ENCODE results near the gene ZNF28. TPM values are rescaled to one million over a fixed set of nuclear protein-coding genes. Genes with fewer than 3 reads are reported as not detected.

ZNF28 gene
- total and polyA plus RNA-seq, 10 of the 15 experiments (the other 5 are each of a cell fraction or from before 2014, with no cell fraction given) = 5.9 to 31.1 (median 15.3) TPM

GRCh38 chr19:52789440-52789839 is 32.0 kb downstream of the ZNF28 start:
- ATAC-seq (no peak), FAIRE-seq (no peak), DNase-seq (ENCODE audit: low read depth, low spot score) (no peak)
- in situ Hi-C loops (cut with MboI) = no loop called here
- H2AFZ ChIP-seq (ENCODE audit: control insufficient read depth, low read depth, low read length) = no peak overlapping the region
- H3K27me3 ChIP-seq (replicated peaks in 1 of 2; ENCODE audit: control insufficient read depth in 2 of 2, insufficient read depth in 2 of 2, low read length in 1 of 2) = no peaks in the 10 kb centered on the region
- BruUV-seq (replicated peaks) = no TSS peak
- POLR2A ChIA-PET = no interaction called here
- H3K4me2 ChIP-seq (ENCODE audit: control insufficient read depth, insufficient read depth) = no peak overlapping the region
- H3K36me3 ChIP-seq (ENCODE audit: control insufficient read depth in 2 of 2, insufficient read depth in 2 of 2, low read length in 1 of 2) = no peaks in the 10 kb centered on the region
- H3K9ac ChIP-seq (ENCODE audit: control insufficient read depth, insufficient read depth, low read length) = no peak overlapping the region
- no peak overlapping the region for H3K4me3 ChIP-seq
- H3K79me2 ChIP-seq (ENCODE audit: control insufficient read depth, insufficient read depth, low read length) = peaks cover 12% of the 10 kb centered on the region
- no peak for TF ChIP-seq ZSCAN29 (IDR thresholded peaks at IDR 0.05)
- no peak for TF ChIP-seq RCOR1 (conservative IDR thresholded peaks at IDR 0.05; ENCODE audit: low read depth, low read length)
- TF ChIP-seq NFYA (IDR thresholded peaks at IDR 0.05; ENCODE audit: borderline replicate concordance, low read depth, low read length) = no peak
- TF ChIP-seq IRF4 (IDR thresholded peaks at IDR 0.05; ENCODE audit: low read depth, low read length) = no peak
- TF ChIP-seq CHD4 (IDR thresholded peaks at IDR 0.05) = no peak
- no peak for TF ChIP-seq USF1 (IDR thresholded peaks at IDR 0.05; ENCODE audit: borderline replicate concordance, extremely low read length, insufficient read depth, low read depth, low read length)
- no peak for TF ChIP-seq RAD51 (IDR thresholded peaks at IDR 0.05)
- no peak for TF ChIP-seq ZNF622 (IDR thresholded peaks at IDR 0.05)
- no peak for TF ChIP-seq NR2C1 (IDR thresholded peaks at IDR 0.05)
- no peak for TF ChIP-seq STAT3 (IDR thresholded peaks at IDR 0.05; ENCODE audit: low read depth, low read length)
- TF ChIP-seq ASH2L (IDR thresholded peaks at IDR 0.05; ENCODE audit: borderline replicate concordance, low read depth) = no peak
- CTCF ChIA-PET = no interaction called here
- intact Hi-C loops (cut with micrococcal nuclease; ENCODE audit: unreplicated experiment) = loop anchor here (5.0 kb wide), 1 partner anchor 97 kb away; no protein-coding TSS in a partner anchor
- peaks cover 1% of the 10 kb centered on the region; the same call in 1 of the 3 replicates for H3K9me3 ChIP-seq (replicated peaks; ENCODE audit: control insufficient read depth, insufficient read depth, low read length)
- RAD21 ChIA-PET (ENCODE audit: unreplicated experiment) = no interaction called here
- no peaks in the 10 kb centered on the region for H3K4me1 ChIP-seq (ENCODE audit: control insufficient read depth, insufficient read depth, low read length)
- WGBS (ENCODE audit: insufficient coverage, insufficient replicate concordance, low lambda C conversion rate, missing lambda C conversion rate) = 55% methylated on average over 6 of the region's 6 CpGs
- SMC1A ChIA-PET (ENCODE audit: uncharacterized antibody, unreplicated experiment) = no interaction called here
- no peak overlapping the region for H3K27ac ChIP-seq (ENCODE audit: control insufficient read depth, insufficient read depth)
- no peaks in the 10 kb centered on the region for H4K20me1 ChIP-seq (ENCODE audit: control insufficient read depth, insufficient read depth)
